Spleen (tissue), 7 donors: ENCODE measurements around the gene ABCA2.

Experiments used
- CTCF ChIP-seq, 11 experiments: fragments of 200-600 bp in 7 of 11; fragments of 450-650 bp in 4 of 11; sonication (generic) in 4 of 11; IDR thresholded peaks in 8 of 11; conservative IDR thresholded peaks in 3 of 11; 1 replicate in 7 of 11; 2 replicates in 4 of 11; pipeline versions ENCODE4 v1.4.0 to v1.8.0; 2016 to 2021; ENCODE audit warnings: antibody characterized with exemption in 11 of 11, inconsistent platforms in 4 of 11, mild to moderate bottlenecking in 1 of 11
- POLR2A ChIP-seq, 3 donors: fragments of 450-650 bp; IDR thresholded peaks; one replicate each; pipeline ENCODE4 v1.5.1; 2017; ENCODE audit warnings: antibody characterized with exemption in 3 of 3, mild to moderate bottlenecking in 1 of 3
- POLR2AphosphoS5 ChIP-seq, 3 donors: sonication (generic); formaldehyde crosslinking; IDR thresholded peaks; one replicate each; pipeline ENCODE4 v1.5.1; 2017; ENCODE audit warnings: antibody characterized with exemption in 3 of 3
- donor health status: DM: no; HTN: no; CAD: no; lungs with moderate emphysema.
- donor health status: DM: no; HTN: no; CAD: no.
- donor health status: DM: no; HTN: no; CAD: no.

- no peak for TF ChIP-seq POLR2AphosphoS5 (IDR thresholded peaks at IDR 0.05)
- TF ChIP-seq CTCF (IDR thresholded peaks at IDR 0.05 in 8 of 11, conservative IDR thresholded peaks at IDR 0.05 in 3 of 11) = no peak
- no peak for TF ChIP-seq POLR2A (IDR thresholded peaks at IDR 0.05)
Observed at GRCh38 chr9:136968333-136969127, 59.5 kb downstream of the ABCA2 start.
